ENCODE data around the gene PAM16. TPM values are rescaled to one million over a fixed set of nuclear protein-coding genes. Genes with fewer than 3 reads are reported as not detected.
"Not testable (repeated sequence)": the region's sequence is repeated elsewhere in the genome, so short reads cannot be mapped to it uniquely, and the experiment has no call there.

Gene PAM16
- total RNA-seq: 10 to 100 TPM; 73.0 to 73.9 TPM

- Mint-ChIP-seq H3K36me3 (peaks cover 15% of the 10 kb centered on the region), H3K27ac (peak within 1 kb of the TSS; percentile 92), H3K4me3 (peak within 1 kb of the TSS; percentile 97), H3K9me3 (no peaks in the 10 kb centered on the region), H3K4me1 (peaks cover 20% of the 10 kb centered on the region), H3K27me3 (no peaks in the 10 kb centered on the region)
- DNase-seq: peak; percentile 98
Measured at GRCh38 chr16:4350787-4351659, at the start of gene PAM16. TSS of gene PAM16 (minus strand) at chr16:4351321. CDS start at chr16:4351234, 87 bp downstream.

- Mint-ChIP-seq H3K4me1 (no peaks in the 10 kb centered on the region), H3K9me3 (no peaks in the 10 kb centered on the region), H3K4me3 (no peak overlapping the region), H3K27ac (no peak overlapping the region), H3K27me3 (no peaks in the 10 kb centered on the region), H3K36me3 (peaks cover 14% of the 10 kb centered on the region)
- no peak for DNase-seq
Measured at GRCh38 chr16:4399001-4399730, 48.0 kb upstream of the PAM16 start.

- Mint-ChIP-seq H3K27ac (no peak overlapping the region), H3K36me3 (peaks cover 11% of the 10 kb centered on the region), H3K9me3 (no peaks in the 10 kb centered on the region), H3K4me1 (peaks cover 2% of the 10 kb centered on the region), H3K27me3 (no peaks in the 10 kb centered on the region), H3K4me3 (no peak overlapping the region)
- DNase-seq: no peak
Measured at GRCh38 chr16:4395055-4395726, 44.1 kb upstream of the PAM16 start.

GRCh38 chr16:4393850-4394249 is 42.7 kb upstream of the PAM16 start:
- H3K27ac Mint-ChIP-seq, H3K27me3 Mint-ChIP-seq, H3K4me1 Mint-ChIP-seq, H3K9me3 Mint-ChIP-seq, H3K4me3 Mint-ChIP-seq, DNase-seq, H3K36me3 Mint-ChIP-seq: not testable (repeated sequence)

GRCh38 chr16:4393240-4393600 is 42.1 kb upstream of the PAM16 start:
- no peak for DNase-seq
- no peaks in the 10 kb centered on the region for H3K9me3 Mint-ChIP-seq
- peaks cover 5% of the 10 kb centered on the region for H3K36me3 Mint-ChIP-seq
- peaks cover 2% of the 10 kb centered on the region for H3K4me1 Mint-ChIP-seq
- H3K27me3 Mint-ChIP-seq: no peaks in the 10 kb centered on the region
- no peak overlapping the region for H3K27ac Mint-ChIP-seq
- H3K4me3 Mint-ChIP-seq: no peak overlapping the region

GRCh38 chr16:4392382-4393239 is 41.5 kb upstream of the PAM16 start:
- no peaks in the 10 kb centered on the region for H3K9me3 Mint-ChIP-seq
- peaks cover 4% of the 10 kb centered on the region for H3K36me3 Mint-ChIP-seq
- no peak overlapping the region for H3K27ac Mint-ChIP-seq
- H3K27me3 Mint-ChIP-seq: no peaks in the 10 kb centered on the region
- H3K4me1 Mint-ChIP-seq: peaks cover 2% of the 10 kb centered on the region
- H3K4me3 Mint-ChIP-seq: no peak overlapping the region
- no peak for DNase-seq

- DNase-seq: no peak
- no peak overlapping the region for H3K4me3 Mint-ChIP-seq
- H3K36me3 Mint-ChIP-seq: peaks cover 4% of the 10 kb centered on the region
- no peaks in the 10 kb centered on the region for H3K27me3 Mint-ChIP-seq
- peaks cover 2% of the 10 kb centered on the region for H3K4me1 Mint-ChIP-seq
- no peaks in the 10 kb centered on the region for H3K9me3 Mint-ChIP-seq
- H3K27ac Mint-ChIP-seq: no peak overlapping the region
Measured at GRCh38 chr16:4391631-4392381, 40.7 kb upstream of the PAM16 start.

- H3K36me3 Mint-ChIP-seq: peaks cover 2% of the 10 kb centered on the region
Measured at GRCh38 chr16:4390266-4391260, 39.4 kb upstream of the PAM16 start.

GRCh38 chr16:4389051-4389955 is 38.2 kb upstream of the PAM16 start:
- DNase-seq: no peak
- Mint-ChIP-seq H3K27ac (no peak overlapping the region), H3K27me3 (no peaks in the 10 kb centered on the region), H3K36me3 (no peaks in the 10 kb centered on the region), H3K9me3 (no peaks in the 10 kb centered on the region), H3K4me3 (no peak overlapping the region), H3K4me1 (peaks cover 2% of the 10 kb centered on the region)

More at GRCh38 chr16:4390266-4391260, 39.4 kb upstream of the PAM16 start:
- DNase-seq: no peak
- Mint-ChIP-seq H3K4me3 (no peak overlapping the region), H3K27ac (no peak overlapping the region), H3K4me1 (peaks cover 2% of the 10 kb centered on the region), H3K27me3 (no peaks in the 10 kb centered on the region), H3K9me3 (no peaks in the 10 kb centered on the region)

- Mint-ChIP-seq H3K4me3 (no peak overlapping the region), H3K27me3 (no peaks in the 10 kb centered on the region), H3K9me3 (no peaks in the 10 kb centered on the region), H3K4me1 (peaks cover 2% of the 10 kb centered on the region), H3K27ac (no peak overlapping the region), H3K36me3 (no peaks in the 10 kb centered on the region)
- DNase-seq: no peak
Measured at GRCh38 chr16:4388271-4389021, 37.3 kb upstream of the PAM16 start.

GRCh38 chr16:4387781-4388180 is 36.7 kb upstream of the PAM16 start:
- Mint-ChIP-seq H3K27ac (no peak overlapping the region), H3K27me3 (no peaks in the 10 kb centered on the region), H3K9me3 (no peaks in the 10 kb centered on the region), H3K4me3 (no peak overlapping the region), H3K4me1 (peaks cover 2% of the 10 kb centered on the region), H3K36me3 (no peaks in the 10 kb centered on the region)
- DNase-seq: no peak

All from activated naive CD8-positive, alpha-beta T cell treated with anti-CD3 and anti-CD28 coated beads for 36 hours (primary cell).